ENCODE results near the gene DLX4.

Gene DLX4

DNA sequence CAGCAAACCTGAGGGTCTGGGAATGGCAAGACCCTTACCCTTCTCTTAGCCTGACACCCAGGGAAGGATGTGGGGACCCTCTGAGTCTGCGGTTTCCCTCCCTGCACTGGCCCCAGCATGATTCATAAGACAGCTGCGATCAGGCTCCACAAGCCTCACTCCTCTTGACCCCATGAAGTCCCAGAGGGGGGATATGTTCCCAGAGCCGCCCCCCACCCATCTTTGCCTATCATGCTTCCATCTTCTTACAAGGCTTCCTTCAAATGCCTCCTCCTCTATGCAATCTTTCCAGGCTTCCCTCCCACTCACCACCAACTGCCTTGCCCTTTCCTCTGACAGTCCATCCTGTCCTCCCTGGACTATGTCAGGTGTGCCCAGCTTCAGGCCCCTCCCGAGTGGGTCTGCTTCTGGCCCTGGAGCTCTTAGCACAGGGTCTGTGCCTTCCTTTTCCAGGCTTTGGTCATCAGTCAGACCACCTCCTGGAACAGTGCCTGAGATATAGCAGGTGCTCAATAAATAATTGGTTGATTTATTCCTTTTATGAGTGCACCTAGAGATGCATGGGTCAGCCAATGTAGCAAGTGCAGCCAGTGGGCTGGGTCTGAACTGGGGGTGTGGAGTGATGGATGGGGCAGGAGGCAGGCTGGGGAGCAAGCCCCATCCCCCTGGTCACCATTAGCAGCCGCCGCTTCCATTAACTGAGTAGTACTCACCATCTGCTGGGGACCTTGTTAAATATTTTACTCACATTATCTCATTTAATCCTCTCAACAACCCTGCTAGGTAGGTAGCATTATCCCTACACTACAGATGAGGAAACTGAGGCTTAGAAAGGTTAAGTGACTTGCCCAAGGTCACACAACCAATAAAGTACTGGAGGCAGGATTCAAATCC lies 17.7 kb downstream of the DLX4 start:
- no peak overlapping the region for H3K14ac ChIP-seq (ENCODE audit: low read length)
- no peak overlapping the region for H3K4ac ChIP-seq (ENCODE audit: low read depth, low read length)
- H3K9ac ChIP-seq (ENCODE audit: low read length) = no peak overlapping the region
- H3K79me1 ChIP-seq (ENCODE audit: low read length) = no peaks in the 10 kb centered on the region
- no peak overlapping the region for H2BK12ac ChIP-seq (ENCODE audit: low read length)
- no peak overlapping the region for H4K8ac ChIP-seq (ENCODE audit: low read depth, low read length)
- H3K9me3 ChIP-seq (ENCODE audit: insufficient read depth, low read depth, low read length) = peaks cover 4% of the 10 kb centered on the region
- H3K4me3 ChIP-seq (ENCODE audit: low read depth, low read length) = no peak overlapping the region
- no peak overlapping the region for H2AK5ac ChIP-seq (ENCODE audit: low read length)
- DNase-seq = no peak
- H3K36me3 ChIP-seq (ENCODE audit: control insufficient read depth in 1 of 2, insufficient read depth in 2 of 2, low read length in 2 of 2) = peaks cover 17 to 18% of the 10 kb centered on the region in 2 experiments
- no peak overlapping the region for H2BK120ac ChIP-seq (ENCODE audit: insufficient read depth, low read length, poor library complexity)
- no peak overlapping the region for H3K4me2 ChIP-seq (ENCODE audit: low read length)
- H4K91ac ChIP-seq (ENCODE audit: low read depth, low read length) = no peak overlapping the region
- no peak overlapping the region for H2AFZ ChIP-seq (ENCODE audit: insufficient read depth, low read length, poor library complexity)
- WGBS (ENCODE audit: extremely low coverage, insufficient coverage, insufficient read length) = no CpG with 5 or more reads among the region's 6 CpGs
- no peak overlapping the region for H3K23ac ChIP-seq (ENCODE audit: low read length)
- no peak overlapping the region for H2BK5ac ChIP-seq (ENCODE audit: low read depth, low read length, poor library complexity)
- H3K27me3 ChIP-seq (ENCODE audit: insufficient read depth, low read length) = no peaks in the 10 kb centered on the region
- H3K4me1 ChIP-seq (ENCODE audit: control insufficient read depth in 1 of 2, insufficient read depth in 2 of 2, low read length in 2 of 2) = peaks cover 3 to 8% of the 10 kb centered on the region in 2 experiments
- H3K27ac ChIP-seq (ENCODE audit: low read depth, low read length) = no peak overlapping the region
- no peak overlapping the region for H3K18ac ChIP-seq (ENCODE audit: low read length)
- no peak overlapping the region for H4K12ac ChIP-seq (ENCODE audit: low read depth, low read length)
- no peaks in the 10 kb centered on the region for H3K79me2 ChIP-seq (ENCODE audit: control insufficient read depth, insufficient read depth, low read length, poor library complexity)

DNA sequence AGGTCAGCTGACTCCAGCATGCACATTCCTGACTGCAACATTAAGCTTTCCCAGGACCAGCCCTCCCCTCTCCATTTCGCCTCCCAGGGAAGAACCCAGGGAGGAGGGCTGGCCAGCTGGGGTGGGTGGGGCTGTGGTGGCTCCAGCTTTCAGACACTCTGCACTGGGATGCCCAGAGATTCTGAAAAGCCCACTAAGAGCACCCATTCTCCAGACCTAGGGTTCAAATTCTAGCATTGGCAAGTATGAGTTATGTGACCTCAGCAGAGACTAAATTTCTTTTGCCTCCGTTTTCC lies 18.2 kb downstream of the DLX4 start:
- H3K14ac ChIP-seq (ENCODE audit: low read length) = no peak overlapping the region
- no CpG with 5 or more reads among the region's 2 CpGs for WGBS (ENCODE audit: extremely low coverage, insufficient coverage, insufficient read length)
- peaks cover 4% of the 10 kb centered on the region for H3K9me3 ChIP-seq (ENCODE audit: insufficient read depth, low read depth, low read length)
- no peaks in the 10 kb centered on the region for H3K79me2 ChIP-seq (ENCODE audit: control insufficient read depth, insufficient read depth, low read length, poor library complexity)
- no peak overlapping the region for H4K8ac ChIP-seq (ENCODE audit: low read depth, low read length)
- no peak overlapping the region for H3K4ac ChIP-seq (ENCODE audit: low read depth, low read length)
- no peak overlapping the region for H3K27ac ChIP-seq (ENCODE audit: low read depth, low read length)
- no peak overlapping the region for H3K9ac ChIP-seq (ENCODE audit: low read length)
- no peaks in the 10 kb centered on the region for H3K79me1 ChIP-seq (ENCODE audit: low read length)
- peaks cover 18 to 21% of the 10 kb centered on the region in 2 experiments for H3K36me3 ChIP-seq (ENCODE audit: control insufficient read depth in 1 of 2, insufficient read depth in 2 of 2, low read length in 2 of 2)
- no peak overlapping the region for H4K91ac ChIP-seq (ENCODE audit: low read depth, low read length)
- no peak overlapping the region for H3K18ac ChIP-seq (ENCODE audit: low read length)
- no peak overlapping the region for H3K23ac ChIP-seq (ENCODE audit: low read length)
- no peak overlapping the region for H2BK5ac ChIP-seq (ENCODE audit: low read depth, low read length, poor library complexity)
- H3K4me3 ChIP-seq (ENCODE audit: low read depth, low read length) = no peak overlapping the region
- H2AK5ac ChIP-seq (ENCODE audit: low read length) = no peak overlapping the region
- no peak for DNase-seq
- no peak overlapping the region for H2BK120ac ChIP-seq (ENCODE audit: insufficient read depth, low read length, poor library complexity)
- no peak overlapping the region for H3K4me2 ChIP-seq (ENCODE audit: low read length)
- no peak overlapping the region for H2BK12ac ChIP-seq (ENCODE audit: low read length)
- H3K4me1 ChIP-seq (ENCODE audit: control insufficient read depth in 1 of 2, insufficient read depth in 2 of 2, low read length in 2 of 2) = peaks cover 1 to 8% of the 10 kb centered on the region in 2 experiments
- no peak overlapping the region for H2AFZ ChIP-seq (ENCODE audit: insufficient read depth, low read length, poor library complexity)
- H3K27me3 ChIP-seq (ENCODE audit: insufficient read depth, low read length) = no peaks in the 10 kb centered on the region
- no peak overlapping the region for H4K12ac ChIP-seq (ENCODE audit: low read depth, low read length)

DNA sequence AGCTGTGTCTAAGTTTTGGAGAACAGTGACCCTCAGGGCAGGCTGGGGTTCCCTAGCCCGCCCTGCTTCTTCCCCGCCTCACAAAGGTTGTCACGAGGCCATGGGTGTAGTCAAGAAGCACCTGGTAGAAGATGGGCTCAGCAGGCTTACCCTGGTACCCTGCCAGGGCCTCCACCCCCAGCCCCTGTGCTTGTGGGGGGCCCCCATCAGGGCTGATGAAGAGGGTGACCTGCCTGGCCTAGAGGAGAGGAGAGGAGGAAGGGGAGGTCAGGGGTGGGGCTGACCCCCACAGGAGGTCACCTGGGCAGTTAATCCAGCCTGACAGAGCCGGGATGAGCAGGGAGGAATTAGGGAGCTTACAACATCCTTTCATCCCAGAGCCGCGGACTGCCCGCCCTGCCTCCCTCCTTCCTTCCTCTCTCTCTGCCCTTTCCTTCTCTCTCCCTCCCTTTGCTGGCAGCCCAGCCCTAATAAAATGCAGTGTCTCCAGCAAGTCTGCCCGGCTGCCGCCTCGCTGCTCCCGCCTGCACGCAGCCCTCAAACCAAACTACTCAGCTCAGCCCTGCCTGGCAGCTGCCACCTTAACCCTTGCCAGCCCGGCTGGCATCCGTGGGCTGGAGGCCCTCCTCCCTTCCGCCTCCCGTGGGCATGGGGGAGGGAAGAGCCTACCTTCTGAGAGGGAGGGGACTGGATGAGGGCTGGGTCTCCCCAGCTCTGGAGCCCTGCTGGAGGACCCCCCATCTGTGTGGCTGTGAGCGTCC lies 18.9 kb downstream of the DLX4 start:
- Histone ChIP-seq H2BK12ac (ENCODE audit: low read length) (no peak overlapping the region), H2AFZ (ENCODE audit: insufficient read depth, low read length, poor library complexity) (no peak overlapping the region), H3K4me2 (ENCODE audit: low read length) (no peak overlapping the region), H3K79me1 (ENCODE audit: low read length) (no peaks in the 10 kb centered on the region), H3K27me3 (ENCODE audit: insufficient read depth, low read length) (no peaks in the 10 kb centered on the region), H2BK120ac (ENCODE audit: insufficient read depth, low read length, poor library complexity) (no peak overlapping the region), H3K9ac (ENCODE audit: low read length) (no peak overlapping the region), H3K79me2 (ENCODE audit: control insufficient read depth, insufficient read depth, low read length, poor library complexity) (no peaks in the 10 kb centered on the region), H3K4ac (ENCODE audit: low read depth, low read length) (no peak overlapping the region), H4K91ac (ENCODE audit: low read depth, low read length) (no peak overlapping the region), H3K23ac (ENCODE audit: low read length) (no peak overlapping the region), H4K8ac (ENCODE audit: low read depth, low read length) (no peak overlapping the region), H3K4me1 (ENCODE audit: control insufficient read depth in 1 of 2, insufficient read depth in 2 of 2, low read length in 2 of 2) (peaks cover 0 to 8% of the 10 kb centered on the region in 2 experiments), H3K36me3 (ENCODE audit: control insufficient read depth in 1 of 2, insufficient read depth in 2 of 2, low read length in 2 of 2) (peaks cover 21 to 22% of the 10 kb centered on the region in 2 experiments), H3K4me3 (ENCODE audit: low read depth, low read length) (no peak overlapping the region), H2AK5ac (ENCODE audit: low read length) (no peak overlapping the region), H3K18ac (ENCODE audit: low read length) (no peak overlapping the region), H3K27ac (ENCODE audit: low read depth, low read length) (no peak overlapping the region), H4K12ac (ENCODE audit: low read depth, low read length) (no peak overlapping the region), H3K14ac (ENCODE audit: low read length) (no peak overlapping the region), H2BK5ac (ENCODE audit: low read depth, low read length, poor library complexity) (no peak overlapping the region), H3K9me3 (ENCODE audit: insufficient read depth, low read depth, low read length) (peaks cover 4% of the 10 kb centered on the region)
- no CpG with 5 or more reads among the region's 17 CpGs for WGBS (ENCODE audit: extremely low coverage, insufficient coverage, insufficient read length)
- peak in 1 of 2 donors; percentile 29 for DNase-seq

DNA sequence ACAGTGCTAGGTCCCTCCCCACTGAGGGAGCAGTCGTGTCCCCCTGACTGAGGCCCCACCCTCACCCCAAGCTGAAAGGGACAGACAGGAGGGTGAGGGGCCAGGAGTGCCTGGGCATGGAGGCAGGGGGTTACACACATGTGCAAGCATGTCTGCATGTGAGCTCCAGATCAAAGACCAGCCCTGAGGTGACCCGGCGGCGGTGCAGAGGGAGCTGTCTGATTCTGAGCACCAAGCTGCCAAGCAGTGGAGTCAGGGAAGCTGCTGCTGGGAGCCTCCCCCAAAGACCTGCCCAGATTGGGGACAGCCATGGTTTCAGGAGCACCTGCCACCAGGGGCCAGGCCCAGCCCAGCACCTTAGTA lies 20.5 kb downstream of the DLX4 start:
- peaks cover 22 to 23% of the 10 kb centered on the region in 2 experiments for H3K36me3 ChIP-seq (ENCODE audit: control insufficient read depth in 1 of 2, insufficient read depth in 2 of 2, low read length in 2 of 2)
- H3K27ac ChIP-seq (ENCODE audit: low read depth, low read length) = no peak overlapping the region
- no peak overlapping the region for H3K4ac ChIP-seq (ENCODE audit: low read depth, low read length)
- no peak overlapping the region for H2BK12ac ChIP-seq (ENCODE audit: low read length)
- H3K9ac ChIP-seq (ENCODE audit: low read length) = no peak overlapping the region
- no peak overlapping the region for H4K12ac ChIP-seq (ENCODE audit: low read depth, low read length)
- H3K27me3 ChIP-seq (ENCODE audit: insufficient read depth, low read length) = no peaks in the 10 kb centered on the region
- no peak overlapping the region for H3K4me2 ChIP-seq (ENCODE audit: low read length)
- peaks cover 9% of the 10 kb centered on the region for H3K79me2 ChIP-seq (ENCODE audit: control insufficient read depth, insufficient read depth, low read length, poor library complexity)
- no peak overlapping the region for H2BK120ac ChIP-seq (ENCODE audit: insufficient read depth, low read length, poor library complexity)
- no peak overlapping the region for H3K4me3 ChIP-seq (ENCODE audit: low read depth, low read length)
- no peak overlapping the region for H2BK5ac ChIP-seq (ENCODE audit: low read depth, low read length, poor library complexity)
- H3K4me1 ChIP-seq (ENCODE audit: control insufficient read depth in 1 of 2, insufficient read depth in 2 of 2, low read length in 2 of 2) = peaks cover under 1 to 8% of the 10 kb centered on the region in 2 experiments
- no peak overlapping the region for H3K14ac ChIP-seq (ENCODE audit: low read length)
- no peak overlapping the region for H4K91ac ChIP-seq (ENCODE audit: low read depth, low read length)
- no CpG with 5 or more reads among the region's 4 CpGs for WGBS (ENCODE audit: extremely low coverage, insufficient coverage, insufficient read length)
- peaks cover 2% of the 10 kb centered on the region for H3K9me3 ChIP-seq (ENCODE audit: insufficient read depth, low read depth, low read length)
- H3K79me1 ChIP-seq (ENCODE audit: low read length) = peaks cover 11% of the 10 kb centered on the region
- DNase-seq = no peak
- H2AK5ac ChIP-seq (ENCODE audit: low read length) = no peak overlapping the region
- H3K18ac ChIP-seq (ENCODE audit: low read length) = no peak overlapping the region
- no peak overlapping the region for H2AFZ ChIP-seq (ENCODE audit: insufficient read depth, low read length, poor library complexity)
- no peak overlapping the region for H4K8ac ChIP-seq (ENCODE audit: low read depth, low read length)
- H3K23ac ChIP-seq (ENCODE audit: low read length) = no peak overlapping the region

Measured in trophoblast cell (in vitro differentiated cells and primary cell).